Astrocyte (in vitro differentiated cells and primary cell): ENCODE results near the gene ADCYAP1R1. TPM values are rescaled to one million over a fixed set of nuclear protein-coding genes. Genes with fewer than 3 reads are reported as not detected.

Experiments
- DNase-seq: peaks from one replicate; pipeline ENCODE4 v3.0.0-alpha.2; 2010; ENCODE audit warnings: low read depth
- FAIRE-seq: peaks from 2 replicates; lab custom pipeline; 2011; peaks lifted over from hg19 to GRCh38; lab: Jason Lieb, UNC
- H2AFZ ChIP-seq: 2 replicates; pipeline ENCODE4 v1.6.0; 2012; ENCODE audit warnings: low read depth, low read length, inconsistent platforms
- H3K27ac ChIP-seq: 2 replicates; pipeline ENCODE4 v1.5.1; 2011; ENCODE audit warnings: low read depth, low read length, inconsistent platforms
- H3K27me3 ChIP-seq: 2 replicates; pipeline ENCODE4 v1.6.0; 2011; ENCODE audit warnings: low read length, inconsistent platforms; ENCODE audit not compliant: insufficient read depth
- H3K36me3 ChIP-seq: 2 replicates; pipeline ENCODE4 v1.5.1; 2011; ENCODE audit warnings: low read length, inconsistent platforms; ENCODE audit not compliant: insufficient read depth
- H3K4me1 ChIP-seq: 2 replicates; pipeline ENCODE4 v1.5.1; 2011; ENCODE audit warnings: low read length, inconsistent platforms; ENCODE audit not compliant: insufficient read depth
- H3K4me2 ChIP-seq: 2 replicates; pipeline ENCODE4 v1.6.0; 2012; ENCODE audit warnings: low read length, inconsistent platforms
- H3K4me3 ChIP-seq: 2 replicates; pipeline ENCODE4 v1.5.1; 2011; ENCODE audit warnings: low read depth, mild to moderate bottlenecking, low read length, inconsistent platforms; ENCODE audit not compliant: insufficient read depth
- H3K79me2 ChIP-seq: 2 replicates; pipeline ENCODE4 v1.6.0; 2012; ENCODE audit warnings: mild to moderate bottlenecking, low read length, inconsistent platforms; ENCODE audit not compliant: insufficient read depth
- H3K9ac ChIP-seq: 2 replicates; pipeline ENCODE4 v1.6.0; 2012; ENCODE audit warnings: mild to moderate bottlenecking, low read length, inconsistent platforms
- H3K9me3 ChIP-seq: 2 replicates; pipeline ENCODE4 v1.5.1; 2012; ENCODE audit warnings: low read depth, mild to moderate bottlenecking, low read length, inconsistent platforms; ENCODE audit not compliant: insufficient read depth
- H4K20me1 ChIP-seq: 2 replicates; pipeline ENCODE4 v1.6.0; 2012; ENCODE audit warnings: low read length, inconsistent platforms; ENCODE audit not compliant: insufficient read depth
- H3K27ac Mint-ChIP-seq: one replicate; pipeline ENCODE4 v1.8.0; 2021; ENCODE audit warnings: mild to moderate bottlenecking, mixed read lengths; ENCODE audit not compliant: unreplicated experiment
- H3K27me3 Mint-ChIP-seq: one replicate; pipeline ENCODE4 v1.8.0; 2021; ENCODE audit warnings: low read depth, mixed read lengths; ENCODE audit not compliant: unreplicated experiment
- H3K36me3 Mint-ChIP-seq: one replicate; pipeline ENCODE4 v1.8.0; 2021; ENCODE audit warnings: low read depth, mixed read lengths; ENCODE audit not compliant: unreplicated experiment
- H3K4me1 Mint-ChIP-seq: one replicate; pipeline ENCODE4 v1.8.0; 2021; ENCODE audit warnings: low read depth, mixed read lengths; ENCODE audit not compliant: unreplicated experiment
- H3K4me3 Mint-ChIP-seq: one replicate; pipeline ENCODE4 v1.8.0; 2021; ENCODE audit warnings: mild to moderate bottlenecking, moderate library complexity, mixed read lengths; ENCODE audit not compliant: unreplicated experiment
- H3K9me3 Mint-ChIP-seq: one replicate; pipeline ENCODE4 v1.8.0; 2021; ENCODE audit warnings: mild to moderate bottlenecking, mixed read lengths; ENCODE audit not compliant: unreplicated experiment
- CTCF ChIP-seq: IDR thresholded peaks from 2 replicates; pipeline ENCODE4 v1.5.1; 2011; ENCODE audit warnings: low read depth, mild to moderate bottlenecking, inconsistent platforms, low read length, moderate library complexity; ENCODE audit not compliant: insufficient read depth
- EZH2 ChIP-seq: IDR thresholded peaks from 2 replicates; pipeline ENCODE4 v1.6.1; 2012; ENCODE audit warnings: mild to moderate bottlenecking, low read length, inconsistent platforms; ENCODE audit not compliant: insufficient read depth
- total RNA-seq: library from RNA; stranded (reverse); gene quantifications from 2 replicates; pipeline ENCODE4 v1.2.1, GENCODE V29; 2021

Gene ADCYAP1R1
- total RNA-seq, 1 donor from 2014 or later: 0.05 TPM

- Mint-ChIP-seq H3K9me3 (peaks cover 3% of the 10 kb centered on the region), H3K36me3 (no peaks in the 10 kb centered on the region), H3K4me3 (no peak overlapping the region), H3K27me3 (peaks cover 8% of the 10 kb centered on the region), H3K27ac (no peak overlapping the region), H3K4me1 (peaks cover 4% of the 10 kb centered on the region)
- Histone ChIP-seq H3K79me2 (no peaks in the 10 kb centered on the region), H2AFZ (no peak overlapping the region), H3K4me3 (no peak overlapping the region), H3K27ac (no peak overlapping the region), H3K4me2 (no peak overlapping the region), H4K20me1 (no peaks in the 10 kb centered on the region), H3K4me1 (no peaks in the 10 kb centered on the region), H3K27me3 (peaks cover 17% of the 10 kb centered on the region), H3K36me3 (no peaks in the 10 kb centered on the region), H3K9ac (no peak overlapping the region), H3K9me3 (no peaks in the 10 kb centered on the region)
- TF ChIP-seq EZH2 (no peak), CTCF (no peak)
- DNase-seq (no peak), FAIRE-seq (no peak)
Observed at GRCh38 chr7:31119249-31119648, 67.1 kb downstream of the ADCYAP1R1 start.

- FAIRE-seq (no peak), DNase-seq (no peak)
- Histone ChIP-seq H3K27me3 (peaks cover 24% of the 10 kb centered on the region), H3K4me1 (no peaks in the 10 kb centered on the region), H3K27ac (no peak overlapping the region), H3K4me3 (no peak overlapping the region), H3K4me2 (no peak overlapping the region), H3K79me2 (no peaks in the 10 kb centered on the region), H2AFZ (no peak overlapping the region), H3K9me3 (no peaks in the 10 kb centered on the region), H4K20me1 (no peaks in the 10 kb centered on the region), H3K9ac (no peak overlapping the region), H3K36me3 (no peaks in the 10 kb centered on the region)
- H3K4me1 Mint-ChIP-seq: peaks cover 4% of the 10 kb centered on the region
- H3K9me3 Mint-ChIP-seq: no peaks in the 10 kb centered on the region
- H3K27me3 Mint-ChIP-seq: peaks cover 14% of the 10 kb centered on the region
- H3K4me3 Mint-ChIP-seq: no peak overlapping the region
- no peak for TF ChIP-seq EZH2
- no peak for TF ChIP-seq CTCF
- H3K27ac Mint-ChIP-seq: no peak overlapping the region
- H3K36me3 Mint-ChIP-seq: no peaks in the 10 kb centered on the region
Observed at GRCh38 chr7:31120800-31121513, 68.8 kb downstream of the ADCYAP1R1 start.

GRCh38 chr7:31121601-31122000, 69.5 kb downstream of the ADCYAP1R1 start:
- H3K27ac Mint-ChIP-seq: no peak overlapping the region
- H3K27me3 Mint-ChIP-seq: peaks cover 14% of the 10 kb centered on the region

More at GRCh38 chr7:31121601-31122000, 69.5 kb downstream of the ADCYAP1R1 start:
- no peaks in the 10 kb centered on the region for H3K36me3 ChIP-seq
- TF ChIP-seq CTCF (no peak), EZH2 (no peak)
- H3K36me3 Mint-ChIP-seq: no peaks in the 10 kb centered on the region
- DNase-seq (no peak), FAIRE-seq (no peak)
- no peaks in the 10 kb centered on the region for H4K20me1 ChIP-seq
- no peak overlapping the region for H3K4me3 Mint-ChIP-seq
- H3K9me3 ChIP-seq: no peaks in the 10 kb centered on the region
- no peak overlapping the region for H3K9ac ChIP-seq
- H3K4me1 Mint-ChIP-seq: peaks cover 4% of the 10 kb centered on the region
- no peak overlapping the region for H3K4me3 ChIP-seq
- H3K4me2 ChIP-seq: no peak overlapping the region
- no peaks in the 10 kb centered on the region for H3K79me2 ChIP-seq
- H3K9me3 Mint-ChIP-seq: no peaks in the 10 kb centered on the region
- H3K4me1 ChIP-seq: no peaks in the 10 kb centered on the region
- H2AFZ ChIP-seq: no peak overlapping the region
- peaks cover 22% of the 10 kb centered on the region for H3K27me3 ChIP-seq
- H3K27ac ChIP-seq: no peak overlapping the region
